GM12874 (cell line): ENCODE results near the gene APBA2.

Source experiments
- TF ChIP-seq, protein P1 (sequence below): IDR thresholded peaks from 2 replicates; pipeline ENCODE4 v1.5.1; 2011; ENCODE audit warnings: low read depth, mild to moderate bottlenecking, control low read depth, low read length, moderate library complexity; ENCODE audit not compliant: insufficient read depth

The APBA2 gene

DNA sequence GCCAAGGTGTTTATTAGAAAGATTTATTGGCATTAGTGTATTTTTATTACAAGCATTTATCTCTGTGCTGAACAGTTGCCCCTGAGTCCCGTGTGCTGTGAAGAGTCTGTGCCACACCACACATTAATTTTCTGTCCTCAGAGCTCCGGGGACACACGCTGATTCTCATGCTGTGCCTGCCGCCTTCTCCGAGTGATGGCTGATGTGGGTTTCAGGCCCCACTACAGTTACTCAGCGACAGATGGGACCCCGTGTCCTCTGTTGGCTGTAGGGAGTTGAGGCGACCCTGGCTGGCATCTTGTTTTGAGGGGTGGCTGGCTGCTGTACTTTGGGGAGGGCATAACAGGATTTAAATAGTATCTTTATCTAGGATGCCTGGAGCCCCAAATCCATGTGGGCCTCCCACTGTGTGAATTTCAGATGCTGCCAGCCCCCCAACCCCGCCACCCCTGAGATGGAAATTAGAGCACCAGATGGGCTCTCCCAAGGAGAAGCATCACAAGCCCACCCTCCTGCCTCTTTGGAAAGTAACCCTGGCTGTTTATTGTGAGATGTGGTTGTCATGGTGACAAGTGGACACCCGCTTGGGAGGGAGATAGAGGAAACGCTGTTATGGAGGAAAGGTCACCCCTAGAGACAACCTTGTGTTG is 185.6 kb downstream of the APBA2 start:
- TF ChIP-seq, protein P1, sequence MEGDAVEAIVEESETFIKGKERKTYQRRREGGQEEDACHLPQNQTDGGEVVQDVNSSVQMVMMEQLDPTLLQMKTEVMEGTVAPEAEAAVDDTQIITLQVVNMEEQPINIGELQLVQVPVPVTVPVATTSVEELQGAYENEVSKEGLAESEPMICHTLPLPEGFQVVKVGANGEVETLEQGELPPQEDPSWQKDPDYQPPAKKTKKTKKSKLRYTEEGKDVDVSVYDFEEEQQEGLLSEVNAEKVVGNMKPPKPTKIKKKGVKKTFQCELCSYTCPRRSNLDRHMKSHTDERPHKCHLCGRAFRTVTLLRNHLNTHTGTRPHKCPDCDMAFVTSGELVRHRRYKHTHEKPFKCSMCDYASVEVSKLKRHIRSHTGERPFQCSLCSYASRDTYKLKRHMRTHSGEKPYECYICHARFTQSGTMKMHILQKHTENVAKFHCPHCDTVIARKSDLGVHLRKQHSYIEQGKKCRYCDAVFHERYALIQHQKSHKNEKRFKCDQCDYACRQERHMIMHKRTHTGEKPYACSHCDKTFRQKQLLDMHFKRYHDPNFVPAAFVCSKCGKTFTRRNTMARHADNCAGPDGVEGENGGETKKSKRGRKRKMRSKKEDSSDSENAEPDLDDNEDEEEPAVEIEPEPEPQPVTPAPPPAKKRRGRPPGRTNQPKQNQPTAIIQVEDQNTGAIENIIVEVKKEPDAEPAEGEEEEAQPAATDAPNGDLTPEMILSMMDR = no peak

DNA sequence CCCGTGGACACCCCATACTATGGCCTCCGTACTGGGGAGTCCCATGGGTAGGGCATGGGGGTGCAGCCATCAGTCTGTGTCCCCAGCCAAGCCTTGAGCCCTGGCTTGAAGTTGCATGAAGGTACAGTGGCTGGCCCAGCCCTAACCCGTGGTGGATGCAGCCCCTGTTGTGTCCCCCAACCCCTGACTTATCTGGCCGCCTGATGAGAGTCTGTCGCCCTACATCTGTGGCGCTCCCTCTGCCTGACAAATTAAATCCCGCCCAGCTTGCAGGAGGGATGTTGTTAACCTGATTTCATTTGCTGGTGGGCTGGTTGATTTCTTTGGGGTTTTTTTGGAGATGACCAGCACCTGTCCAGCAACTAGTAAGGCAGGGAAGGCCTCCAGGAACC is 186.1 kb downstream of the APBA2 start:
- TF ChIP-seq, protein P1 = no peak

DNA sequence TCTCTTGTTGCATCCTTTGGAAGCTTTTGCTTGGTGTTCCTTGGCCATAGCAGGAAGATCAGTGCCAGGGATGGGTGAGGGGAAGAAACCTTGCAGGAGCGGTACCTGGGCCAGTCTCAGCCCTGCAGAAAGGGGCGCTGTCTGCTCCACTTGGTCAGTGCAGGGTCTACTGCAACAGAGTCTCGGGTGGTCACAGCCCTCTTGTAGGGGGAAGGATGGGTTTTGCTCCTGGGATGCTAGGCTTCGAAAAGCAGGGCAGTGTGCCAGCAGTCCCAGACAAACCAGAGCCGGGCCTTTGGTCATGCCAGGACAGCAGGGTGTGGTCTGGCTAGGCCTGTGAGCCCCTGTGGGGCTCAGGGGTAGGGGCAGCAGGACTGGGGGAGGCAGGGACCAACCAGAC is 186.7 kb downstream of the APBA2 start:
- TF ChIP-seq, protein P1 = no peak

DNA sequence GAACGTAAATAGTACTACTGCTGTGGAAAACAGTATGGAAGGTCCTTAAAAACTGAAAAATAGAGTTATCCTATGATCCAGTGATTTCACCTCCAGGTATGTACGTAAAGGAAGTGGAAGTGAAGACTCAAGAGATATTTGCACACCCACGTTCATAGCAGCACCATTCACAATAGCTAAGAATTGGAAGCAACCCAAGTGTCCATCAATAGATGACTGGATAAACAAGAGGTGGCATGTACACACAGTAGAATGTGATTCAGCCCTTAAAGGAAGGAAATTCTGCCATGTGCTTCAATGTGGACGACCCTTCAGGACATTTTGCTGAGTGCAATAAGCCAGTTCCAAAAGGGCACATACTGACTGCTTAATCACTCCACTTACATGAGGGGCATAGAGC is 188.3 kb downstream of the APBA2 start:
- TF ChIP-seq, protein P1 = no peak

DNA sequence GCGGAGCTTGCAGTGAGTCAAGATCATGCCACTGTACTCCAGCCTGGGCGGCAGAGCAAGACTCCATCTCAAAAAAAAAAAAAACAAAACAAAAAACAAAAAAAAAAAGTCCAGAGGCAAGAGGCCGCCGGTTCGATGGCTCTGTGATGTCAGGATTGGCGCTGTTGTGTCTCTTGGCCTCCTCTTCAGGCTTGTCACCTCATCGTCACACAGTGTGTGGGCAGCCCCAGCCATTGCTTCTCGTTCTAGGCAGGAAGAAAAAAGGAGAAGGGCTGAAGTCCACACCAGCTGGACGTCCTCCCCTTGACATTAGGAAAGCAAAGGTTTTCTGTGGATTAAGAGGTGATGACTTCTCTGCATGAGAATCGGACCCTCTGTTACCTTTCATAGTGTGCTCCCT is 192.8 kb downstream of the APBA2 start:
- TF ChIP-seq, protein P1 = no peak

DNA sequence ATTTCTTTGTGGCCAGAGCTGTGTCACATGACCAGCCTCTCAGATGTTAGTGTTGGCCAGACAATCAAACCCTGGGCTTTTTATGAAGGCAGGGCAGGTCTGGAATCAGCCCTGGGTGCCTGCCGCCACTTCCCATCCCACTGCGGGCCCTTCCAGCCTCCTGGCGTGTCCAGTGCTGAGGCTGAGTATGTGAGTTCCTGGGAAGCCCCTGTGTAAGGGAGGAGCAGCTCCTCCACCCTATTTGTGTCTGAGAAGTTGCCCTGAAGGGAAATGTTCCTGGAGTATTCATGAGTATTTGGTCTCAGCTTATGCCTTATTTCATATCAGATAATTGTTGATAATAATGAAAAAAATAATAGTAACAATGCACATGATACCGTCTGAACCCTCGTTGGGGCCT is 193.7 kb downstream of the APBA2 start:
- TF ChIP-seq, protein P1 = no peak

DNA sequence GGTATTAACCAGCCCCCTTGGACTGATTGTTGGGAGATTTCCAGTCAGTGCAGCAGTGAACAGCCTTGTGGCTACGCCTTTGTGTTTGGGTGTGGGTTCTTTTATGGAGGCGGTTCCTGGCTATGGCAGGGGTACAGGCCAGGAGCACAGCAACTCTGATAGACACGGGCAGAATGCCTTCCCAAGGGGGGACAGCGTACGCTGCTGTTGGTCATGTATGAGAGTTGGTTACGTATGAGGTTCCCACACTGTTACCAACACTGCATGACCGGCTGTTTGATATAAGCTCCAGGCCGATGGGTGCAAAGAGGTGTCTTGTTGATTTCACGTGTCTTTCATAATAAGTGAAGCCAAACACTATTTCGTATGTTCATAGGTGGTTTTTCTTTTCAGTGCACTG is 196.0 kb downstream of the APBA2 start:
- TF ChIP-seq, protein P1 = no peak
